Fibroblast of lung (primary cell): ENCODE data around the gene CDC25A. TPM values are rescaled to one million over a fixed set of nuclear protein-coding genes. Genes with fewer than 3 reads are reported as not detected.

Experiments
- DNase-seq, 2 donors: peaks; one replicate each; pipeline versions ENCODE4 v3.0.0 to v3.0.0-alpha.2; 2010; ENCODE audit warnings: low read depth in 2 of 2
- H2AFZ ChIP-seq: 2 replicates; pipeline ENCODE4 v1.5.1; 2012; ENCODE audit warnings: low read length, control low read depth, inconsistent platforms
- H3K27ac ChIP-seq: 2 replicates; pipeline ENCODE4 v1.5.1; 2011; ENCODE audit warnings: low read length, control low read depth; ENCODE audit not compliant: insufficient read depth
- H3K27me3 ChIP-seq: 2 replicates; pipeline ENCODE4 v1.5.1; 2011; ENCODE audit warnings: mild to moderate bottlenecking, low read length; ENCODE audit not compliant: control insufficient read depth, insufficient read depth
- H3K36me3 ChIP-seq: 2 replicates; pipeline ENCODE4 v1.5.1; 2011; ENCODE audit warnings: low read length; ENCODE audit not compliant: control insufficient read depth, insufficient read depth
- H3K4me1 ChIP-seq: 2 replicates; pipeline ENCODE4 v1.5.1; 2011; ENCODE audit warnings: low read length; ENCODE audit not compliant: control insufficient read depth, insufficient read depth; ENCODE audit errors: extremely low read depth
- H3K4me2 ChIP-seq: 2 replicates; pipeline ENCODE4 v1.5.1; 2011; ENCODE audit warnings: low read length, control low read depth; ENCODE audit not compliant: insufficient read depth; ENCODE audit errors: extremely low read depth
- H3K4me3 ChIP-seq, 4 experiments: fragments of 200-600 bp in 1 of 4; sonication (generic) in 1 of 4; replicated peaks in 1 of 4; 2 replicates each; pipeline ENCODE4 v1.5.1; 2011 to 2016; ENCODE audit warnings: low read length in 4 of 4, low read depth in 3 of 4, mild to moderate bottlenecking in 3 of 4, control low read depth in 2 of 4, inconsistent platforms in 1 of 4, mixed read lengths in 1 of 4; ENCODE audit not compliant: insufficient read depth in 1 of 4; ENCODE audit errors: control extremely low read depth in 1 of 4
- H3K79me2 ChIP-seq: 2 replicates; pipeline ENCODE4 v1.5.1; 2012; ENCODE audit warnings: mild to moderate bottlenecking, low read length, inconsistent platforms; ENCODE audit not compliant: control insufficient read depth, insufficient read depth
- H3K9ac ChIP-seq: 2 replicates; pipeline ENCODE4 v1.5.1; 2011; ENCODE audit warnings: mild to moderate bottlenecking, low read length, control low read depth; ENCODE audit not compliant: insufficient read depth
- H3K9me3 ChIP-seq: 2 replicates; pipeline ENCODE4 v1.5.1; 2012; ENCODE audit warnings: low read depth, low read length; ENCODE audit not compliant: control insufficient read depth, insufficient read depth
- H4K20me1 ChIP-seq: 2 replicates; pipeline ENCODE4 v1.5.1; 2011; ENCODE audit warnings: low read length; ENCODE audit not compliant: control insufficient read depth, insufficient read depth; ENCODE audit errors: extremely low read depth
- CTCF ChIP-seq, 2 donors: IDR thresholded peaks in 1 of 2; conservative IDR thresholded peaks in 1 of 2; 1 replicate in 1 of 2; 2 replicates in 1 of 2; pipeline ENCODE4 v1.5.1; 2011 to 2012; ENCODE audit warnings: low read length in 2 of 2, control low read depth in 1 of 2, inconsistent platforms in 1 of 2, low read depth in 1 of 2, mild to moderate bottlenecking in 1 of 2
- EZH2 ChIP-seq: IDR thresholded peaks from 2 replicates; pipeline ENCODE4 v1.5.1; 2012; ENCODE audit warnings: low read length, control low read depth, mild to moderate bottlenecking; ENCODE audit errors: missing control alignments
- polyA plus RNA-seq, 2 donors: library from polyadenylated mRNA; depleted of rRNA in 1 of 2; stranded (reverse) in 1 of 2; unstranded in 1 of 2; fragments of >200 nt; gene quantifications; 2 replicates each; pipeline ENCODE4 v1.2.1, GENCODE V29; 2011 to 2012; ENCODE audit warnings: missing spikeins in 1 of 2
- total RNA-seq: library from RNA; depleted of rRNA; stranded (reverse); fragments of >200 nt; gene quantifications from 2 replicates; pipeline ENCODE4 v1.2.1, GENCODE V29; 2014

The CDC25A gene
- total and polyA plus RNA-seq, 2 donors (not counting 1 experiment from before 2014, with no cell fraction given): 1.3 to 3.1 TPM

- no peak overlapping the region for H3K4me2 ChIP-seq
- H3K9me3 ChIP-seq: no peaks in the 10 kb centered on the region
- no peak overlapping the region for H3K9ac ChIP-seq
- no peak overlapping the region for H3K27ac ChIP-seq
- H3K4me3 ChIP-seq: no peak overlapping the region
- no peak overlapping the region for H2AFZ ChIP-seq
- H3K36me3 ChIP-seq: no peaks in the 10 kb centered on the region
- H3K27me3 ChIP-seq: peaks cover 6% of the 10 kb centered on the region
- no peaks in the 10 kb centered on the region for H3K4me1 ChIP-seq
- no peaks in the 10 kb centered on the region for H3K79me2 ChIP-seq
- DNase-seq: no peak
- no peak for TF ChIP-seq EZH2
- no peak for TF ChIP-seq CTCF (conservative IDR thresholded peaks at IDR 0.05 in 1 of 2, IDR thresholded peaks at IDR 0.05 in 1 of 2; ENCODE audit: low read depth in 1 of 2, low read length in 2 of 2)
- H4K20me1 ChIP-seq: no peaks in the 10 kb centered on the region
Observed at GRCh38 chr3:48225587-48225986, 37.4 kb upstream of the CDC25A start.

GRCh38 chr3:48222616-48223513 lies 34.6 kb upstream of the CDC25A start, which contains the start of gene CAMP:
TSS of gene CAMP (plus strand) at chr3:48223495. CDS start at chr3:48223512, 17 bp downstream.
- DNase-seq: peak; percentile 27 to 36
- no peaks in the 10 kb centered on the region for H3K4me1 ChIP-seq
- no peak within 1 kb of the TSS for H3K27ac ChIP-seq
- no peaks in the 10 kb centered on the region for H4K20me1 ChIP-seq
- no peaks in the 10 kb centered on the region for H3K9me3 ChIP-seq
- no peak within 1 kb of the TSS for H3K4me2 ChIP-seq
- no peak within 1 kb of the TSS for H2AFZ ChIP-seq
- no peak for TF ChIP-seq EZH2
- TF ChIP-seq CTCF (conservative IDR thresholded peaks at IDR 0.05 in 1 of 2, IDR thresholded peaks at IDR 0.05 in 1 of 2; ENCODE audit: low read depth in 1 of 2, low read length in 2 of 2): no peak
- H3K9ac ChIP-seq: no peak within 1 kb of the TSS
- H3K36me3 ChIP-seq: no peaks in the 10 kb centered on the region
- H3K4me3 ChIP-seq: no peak within 1 kb of the TSS
- H3K27me3 ChIP-seq: peaks cover 12% of the 10 kb centered on the region
- no peaks in the 10 kb centered on the region for H3K79me2 ChIP-seq

- H2AFZ ChIP-seq: no peak overlapping the region
- H3K4me2 ChIP-seq: no peak overlapping the region
- no peak overlapping the region for H3K4me3 ChIP-seq
- no peaks in the 10 kb centered on the region for H3K9me3 ChIP-seq
- peaks cover 20% of the 10 kb centered on the region for H3K27me3 ChIP-seq
- no peaks in the 10 kb centered on the region for H3K79me2 ChIP-seq
- H3K36me3 ChIP-seq: no peaks in the 10 kb centered on the region
- no peak overlapping the region for H3K9ac ChIP-seq
- no peak for DNase-seq
- no peaks in the 10 kb centered on the region for H3K4me1 ChIP-seq
- H4K20me1 ChIP-seq: no peaks in the 10 kb centered on the region
- no peak overlapping the region for H3K27ac ChIP-seq
- TF ChIP-seq EZH2 (no peak), CTCF (conservative IDR thresholded peaks at IDR 0.05 in 1 of 2, IDR thresholded peaks at IDR 0.05 in 1 of 2; ENCODE audit: low read depth in 1 of 2, low read length in 2 of 2) (no peak)
Observed at GRCh38 chr3:48220746-48221145, 32.5 kb upstream of the CDC25A start.
